ENCODE data around the gene ITPA.

DNA sequence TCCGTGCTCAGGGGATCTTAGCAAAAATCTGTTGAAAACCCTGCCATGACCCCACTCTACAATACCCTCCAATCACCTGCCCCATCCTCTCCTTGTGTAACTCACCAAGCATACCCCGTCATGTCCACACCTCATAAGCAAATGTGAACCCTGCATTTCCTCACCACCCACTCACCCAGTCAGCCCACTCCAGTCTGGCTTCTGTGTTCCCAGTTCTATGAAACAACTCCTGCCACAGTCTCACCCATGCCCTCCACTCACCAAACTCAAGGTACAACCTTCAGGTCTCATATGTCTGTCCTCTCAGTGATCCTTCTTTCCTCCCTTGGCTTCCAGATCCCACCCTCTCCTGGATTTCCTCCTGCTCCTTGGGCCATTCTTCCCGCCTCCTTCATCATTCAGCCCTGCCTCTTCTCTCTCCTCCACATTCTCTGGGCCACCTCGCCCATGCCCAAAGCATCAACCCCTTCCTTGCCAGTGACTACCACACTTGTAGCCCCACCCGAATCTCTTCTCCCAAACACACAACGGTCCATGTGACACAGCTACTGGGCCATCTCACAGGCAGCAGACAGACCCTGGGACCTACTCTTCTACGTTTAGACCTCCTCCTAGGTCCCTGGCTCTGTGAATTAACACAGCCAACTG lies 13.6 kb upstream of the ITPA start:
- TF ChIP-seq, protein P1, sequence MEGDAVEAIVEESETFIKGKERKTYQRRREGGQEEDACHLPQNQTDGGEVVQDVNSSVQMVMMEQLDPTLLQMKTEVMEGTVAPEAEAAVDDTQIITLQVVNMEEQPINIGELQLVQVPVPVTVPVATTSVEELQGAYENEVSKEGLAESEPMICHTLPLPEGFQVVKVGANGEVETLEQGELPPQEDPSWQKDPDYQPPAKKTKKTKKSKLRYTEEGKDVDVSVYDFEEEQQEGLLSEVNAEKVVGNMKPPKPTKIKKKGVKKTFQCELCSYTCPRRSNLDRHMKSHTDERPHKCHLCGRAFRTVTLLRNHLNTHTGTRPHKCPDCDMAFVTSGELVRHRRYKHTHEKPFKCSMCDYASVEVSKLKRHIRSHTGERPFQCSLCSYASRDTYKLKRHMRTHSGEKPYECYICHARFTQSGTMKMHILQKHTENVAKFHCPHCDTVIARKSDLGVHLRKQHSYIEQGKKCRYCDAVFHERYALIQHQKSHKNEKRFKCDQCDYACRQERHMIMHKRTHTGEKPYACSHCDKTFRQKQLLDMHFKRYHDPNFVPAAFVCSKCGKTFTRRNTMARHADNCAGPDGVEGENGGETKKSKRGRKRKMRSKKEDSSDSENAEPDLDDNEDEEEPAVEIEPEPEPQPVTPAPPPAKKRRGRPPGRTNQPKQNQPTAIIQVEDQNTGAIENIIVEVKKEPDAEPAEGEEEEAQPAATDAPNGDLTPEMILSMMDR (IDR thresholded peaks at IDR 0.05; ENCODE audit: borderline replicate concordance, extremely low read depth, low read length, poor library complexity, severe bottlenecking): no peak
- TF ChIP-seq EZH2 (IDR thresholded peaks at IDR 0.05; ENCODE audit: borderline replicate concordance, low read depth, low read length, severe bottlenecking): no peak
